Bronchial epithelial cell (primary cell): ENCODE results near the gene ELF2. TPM values are rescaled to one million over a fixed set of nuclear protein-coding genes. Genes with fewer than 3 reads are reported as not detected.
A peak's percentile ranks its signal among the peaks of the same experiment; 100 is the strongest.

Experiments
- DNase-seq: peaks from one replicate; pipeline ENCODE4 v3.0.0-alpha.2; 2010; ENCODE audit warnings: low read depth
- FAIRE-seq: peaks from 2 replicates; lab custom pipeline; 2011; peaks lifted over from hg19 to GRCh38; lab: Jason Lieb, UNC
- H3K27me3 ChIP-seq: 2 replicates; pipeline ENCODE4 v1.5.1; 2011; ENCODE audit warnings: low read length; ENCODE audit not compliant: control insufficient read depth, insufficient read depth
- H3K36me3 ChIP-seq: 2 replicates; pipeline ENCODE4 v1.5.1; 2011; ENCODE audit warnings: low read length; ENCODE audit not compliant: control insufficient read depth, insufficient read depth
- H3K4me3 ChIP-seq: 2 replicates; pipeline ENCODE4 v1.5.1; 2011; ENCODE audit warnings: mild to moderate bottlenecking, low read depth, low read length, control low read depth
- total RNA-seq: library from RNA; depleted of rRNA; stranded (reverse); fragments of >200 nt; gene quantifications from 2 replicates; pipeline ENCODE4 v1.2.1, GENCODE V29; 2014
- TF ChIP-seq, protein P1 (sequence below): IDR thresholded peaks from 2 replicates; pipeline ENCODE4 v1.5.1; 2011; ENCODE audit warnings: mild to moderate bottlenecking, moderate library complexity, low read length, control low read depth, inconsistent platforms; ENCODE audit not compliant: insufficient read depth, severe bottlenecking

Gene ELF2
- total RNA-seq = 27.1 and 29.2 TPM in 2 replicates

DNA sequence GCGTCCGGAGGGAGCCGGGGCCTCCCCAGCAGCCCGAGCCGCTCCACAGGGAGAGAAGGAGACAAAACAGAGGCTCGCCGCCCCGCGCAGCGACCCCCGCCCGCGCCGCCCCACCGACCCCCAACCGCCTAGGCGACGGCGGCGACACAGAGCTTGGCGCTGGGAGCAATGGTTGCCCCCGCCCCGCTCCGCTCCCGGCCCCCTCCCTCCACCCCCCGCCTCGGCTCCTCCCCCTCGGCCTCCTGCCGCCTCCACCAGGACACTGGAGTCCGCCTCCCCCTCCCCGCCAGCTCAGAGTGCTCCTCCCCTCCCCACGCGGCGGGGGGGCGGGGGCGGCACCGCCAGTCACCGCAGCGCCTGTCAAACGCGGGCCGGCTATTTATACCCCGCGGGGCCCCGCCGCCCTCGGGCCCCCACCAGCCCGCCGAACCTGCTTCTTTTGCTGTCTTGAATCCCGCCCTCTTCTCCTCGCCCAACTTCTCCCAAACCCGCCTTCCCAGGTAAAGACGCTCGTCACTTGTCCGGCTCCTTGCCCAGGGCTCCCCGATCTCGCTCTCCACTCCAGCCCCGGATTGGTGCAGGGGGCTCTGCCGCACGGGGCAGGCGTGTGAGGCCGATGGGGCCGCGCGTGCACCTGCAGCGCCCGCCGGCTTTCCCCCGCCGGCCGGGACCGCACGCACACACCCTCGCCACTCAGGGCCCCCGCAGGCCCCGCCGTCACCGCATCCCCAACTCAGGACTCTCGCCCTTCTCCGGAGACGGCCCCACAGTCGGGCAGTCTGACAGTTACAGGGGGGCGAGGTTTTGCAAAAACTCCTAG is at the start of gene ELF2:
ELF2 (minus strand) TSS at position 170 of the 820 bp plus-strand sequence. CDS start 39,517 bp downstream, outside the sequence.
- H3K27me3 ChIP-seq = no peaks in the 10 kb centered on the region
- TF ChIP-seq, protein P1, sequence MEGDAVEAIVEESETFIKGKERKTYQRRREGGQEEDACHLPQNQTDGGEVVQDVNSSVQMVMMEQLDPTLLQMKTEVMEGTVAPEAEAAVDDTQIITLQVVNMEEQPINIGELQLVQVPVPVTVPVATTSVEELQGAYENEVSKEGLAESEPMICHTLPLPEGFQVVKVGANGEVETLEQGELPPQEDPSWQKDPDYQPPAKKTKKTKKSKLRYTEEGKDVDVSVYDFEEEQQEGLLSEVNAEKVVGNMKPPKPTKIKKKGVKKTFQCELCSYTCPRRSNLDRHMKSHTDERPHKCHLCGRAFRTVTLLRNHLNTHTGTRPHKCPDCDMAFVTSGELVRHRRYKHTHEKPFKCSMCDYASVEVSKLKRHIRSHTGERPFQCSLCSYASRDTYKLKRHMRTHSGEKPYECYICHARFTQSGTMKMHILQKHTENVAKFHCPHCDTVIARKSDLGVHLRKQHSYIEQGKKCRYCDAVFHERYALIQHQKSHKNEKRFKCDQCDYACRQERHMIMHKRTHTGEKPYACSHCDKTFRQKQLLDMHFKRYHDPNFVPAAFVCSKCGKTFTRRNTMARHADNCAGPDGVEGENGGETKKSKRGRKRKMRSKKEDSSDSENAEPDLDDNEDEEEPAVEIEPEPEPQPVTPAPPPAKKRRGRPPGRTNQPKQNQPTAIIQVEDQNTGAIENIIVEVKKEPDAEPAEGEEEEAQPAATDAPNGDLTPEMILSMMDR = no peak
- DNase-seq (peak; percentile 66), FAIRE-seq (no peak)
- no peaks in the 10 kb centered on the region for H3K36me3 ChIP-seq
- peak within 1 kb of the TSS; percentile 91 for H3K4me3 ChIP-seq

DNA sequence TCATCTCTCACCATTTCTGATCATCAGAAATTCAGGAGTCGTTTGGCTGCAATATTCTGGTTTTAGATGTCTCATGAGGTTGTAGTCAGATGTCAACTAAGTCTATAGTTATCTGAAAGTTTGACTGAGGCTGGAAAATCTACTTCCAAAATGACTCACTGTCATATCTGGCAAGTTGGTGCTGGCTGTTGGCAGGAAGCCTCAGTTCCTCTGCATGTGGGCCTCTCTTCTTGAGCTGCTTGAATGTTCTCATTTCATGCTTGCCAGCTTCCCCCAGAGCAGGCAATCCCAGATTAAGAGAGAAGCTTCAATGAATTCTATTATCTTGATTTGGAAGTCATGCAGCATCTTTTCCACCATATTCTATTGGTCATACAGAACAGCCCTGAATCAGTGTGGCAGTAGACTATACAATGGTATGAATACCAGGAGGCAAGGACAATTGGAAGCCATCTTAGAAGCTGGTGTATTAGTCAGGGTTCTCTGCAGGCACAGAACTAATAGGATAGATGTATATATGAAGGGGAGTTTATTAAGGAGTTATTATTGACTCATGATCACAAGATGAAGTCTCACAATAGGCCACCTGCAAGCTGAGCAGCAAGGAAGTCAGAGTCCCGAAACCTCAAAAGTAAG is 46.8 kb upstream of the ELF2 start:
- DNase-seq = peak; percentile 92
- FAIRE-seq = no peak
- Histone ChIP-seq H3K4me3 (no peak overlapping the region), H3K36me3 (no peaks in the 10 kb centered on the region), H3K27me3 (no peaks in the 10 kb centered on the region)
- TF ChIP-seq, protein P1 = no peak

DNA sequence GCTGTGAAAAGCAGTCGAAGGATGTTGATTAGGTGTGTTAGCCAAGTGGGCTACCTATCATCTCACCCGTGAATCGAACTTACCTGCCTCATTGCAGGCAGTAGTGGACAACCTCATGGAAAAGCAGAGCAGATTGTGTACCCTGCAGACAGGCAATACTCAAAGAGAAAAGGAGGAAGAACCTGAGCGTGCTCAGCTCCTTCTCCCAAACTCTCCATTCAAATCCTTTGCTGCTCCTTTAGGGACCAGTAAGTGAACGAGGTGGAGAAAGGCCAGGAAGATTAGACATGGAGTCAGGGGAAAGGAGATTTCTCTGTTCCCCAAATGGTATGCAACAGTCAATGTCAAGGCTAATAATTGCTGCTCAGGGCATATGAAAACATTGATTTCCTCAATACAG is 45.2 kb upstream of the ELF2 start:
- H3K36me3 ChIP-seq = no peaks in the 10 kb centered on the region
- no peak for FAIRE-seq

DNA sequence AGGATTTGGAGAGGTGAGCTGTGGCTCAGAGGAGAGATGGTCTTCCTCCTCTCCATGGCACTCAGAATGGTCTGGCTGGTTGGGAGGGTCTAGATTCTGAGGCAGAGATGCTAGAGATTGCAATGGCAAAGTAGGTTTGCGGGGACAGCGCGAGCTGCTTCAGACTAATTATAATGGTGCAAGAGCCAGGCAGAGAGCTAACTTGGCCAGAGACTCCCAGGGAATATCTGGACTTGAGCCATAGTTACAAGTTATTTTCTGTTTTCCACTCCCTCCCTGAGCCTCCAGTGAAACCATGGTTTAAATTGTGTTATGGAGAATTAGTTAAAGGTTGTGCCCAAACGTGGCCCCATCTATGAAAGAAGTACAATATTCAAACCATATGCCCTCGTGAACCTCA is 44.7 kb upstream of the ELF2 start:
- H3K4me3 ChIP-seq = no peak overlapping the region
- DNase-seq (no peak), FAIRE-seq (no peak)
- H3K36me3 ChIP-seq = no peaks in the 10 kb centered on the region
- H3K27me3 ChIP-seq = no peaks in the 10 kb centered on the region
- TF ChIP-seq, protein P1 = no peak

More for the DNA sequence above, 45.2 kb upstream of the ELF2 start:
- TF ChIP-seq, protein P1 = no peak
- no peak overlapping the region for H3K4me3 ChIP-seq
- no peaks in the 10 kb centered on the region for H3K27me3 ChIP-seq
- DNase-seq = no peak

DNA sequence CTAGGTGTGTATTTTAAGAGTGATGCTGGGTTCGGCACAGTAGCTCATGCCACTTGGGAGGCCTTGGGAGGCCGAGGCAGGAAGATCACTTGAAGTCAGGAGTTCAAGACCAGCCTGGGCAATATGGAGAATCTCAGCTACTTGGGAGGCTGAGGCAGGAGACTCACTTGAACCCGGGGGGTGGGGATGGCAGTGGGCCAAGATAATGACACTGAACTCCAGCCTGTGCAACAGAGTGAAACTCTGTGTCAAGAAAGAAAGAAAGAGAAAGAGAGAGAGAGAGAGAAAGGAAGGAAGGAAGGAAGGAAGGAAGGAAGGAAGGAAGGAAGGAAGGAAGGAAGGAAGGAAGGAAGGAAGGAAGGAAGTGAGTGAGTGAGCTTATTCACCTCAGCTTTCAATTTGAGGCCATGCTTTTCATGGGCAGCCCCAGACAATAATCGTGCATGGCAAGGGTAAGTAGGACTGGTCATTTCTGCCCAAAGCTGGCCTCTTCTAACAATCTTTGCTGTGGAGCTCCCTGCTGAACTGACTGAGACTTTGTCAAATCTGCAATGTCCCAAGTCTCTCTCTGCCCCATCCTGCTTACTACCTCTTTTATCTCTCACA is 42.5 kb upstream of the ELF2 start:
- TF ChIP-seq, protein P1 = no peak
- no peak for FAIRE-seq
- H3K4me3 ChIP-seq = no peak overlapping the region
- H3K27me3 ChIP-seq = no peaks in the 10 kb centered on the region
- H3K36me3 ChIP-seq = no peaks in the 10 kb centered on the region
- DNase-seq = no peak
